ENCODE measurements around the gene DLGAP3.

DLGAP3 gene

GRCh38 chr1:34914958-34915357, 14.5 kb downstream of the DLGAP3 start:
- Histone ChIP-seq H3K27ac (ENCODE audit: low read length) (no peak overlapping the region), H3K36me3 (ENCODE audit: control insufficient read depth in 1 of 2, insufficient read depth in 2 of 2, low read length in 2 of 2) (no peaks in the 10 kb centered on the region), H3K9me3 (ENCODE audit: control insufficient read depth in 1 of 2, low read length in 2 of 2) (no peaks in the 10 kb centered on the region), H3K4me3 (ENCODE audit: low read depth in 1 of 2, low read length in 2 of 2) (no peak overlapping the region), H3K4me1 (ENCODE audit: control insufficient read depth in 1 of 2, insufficient read depth in 2 of 2, low read length in 2 of 2) (no peaks in the 10 kb centered on the region), H3K27me3 (ENCODE audit: low read depth, low read length) (no peaks in the 10 kb centered on the region)

- H3K27ac ChIP-seq (ENCODE audit: low read length) = no peak overlapping the region
These were observed 18.0 kb downstream of the DLGAP3 start for GRCh38 chr1:34911465-34911864.

GRCh38 chr1:34910425-34910824, 19.0 kb downstream of the DLGAP3 start:
- Histone ChIP-seq H3K4me3 (ENCODE audit: low read depth in 1 of 2, low read length in 2 of 2) (no peak overlapping the region), H3K27me3 (ENCODE audit: low read depth, low read length) (no peaks in the 10 kb centered on the region), H3K27ac (ENCODE audit: low read length) (no peak overlapping the region), H3K9me3 (ENCODE audit: control insufficient read depth in 1 of 2, low read length in 2 of 2) (no peaks in the 10 kb centered on the region), H3K36me3 (ENCODE audit: control insufficient read depth in 1 of 2, insufficient read depth in 2 of 2, low read length in 2 of 2) (no peaks in the 10 kb centered on the region), H3K4me1 (ENCODE audit: control insufficient read depth in 1 of 2, insufficient read depth in 2 of 2, low read length in 2 of 2) (no peaks in the 10 kb centered on the region)

More at GRCh38 chr1:34911465-34911864, 18.0 kb downstream of the DLGAP3 start:
- H3K9me3 ChIP-seq (ENCODE audit: control insufficient read depth in 1 of 2, low read length in 2 of 2) = no peaks in the 10 kb centered on the region
- H3K4me3 ChIP-seq (ENCODE audit: low read depth in 1 of 2, low read length in 2 of 2) = no peak overlapping the region
- no peaks in the 10 kb centered on the region for H3K36me3 ChIP-seq (ENCODE audit: control insufficient read depth in 1 of 2, insufficient read depth in 2 of 2, low read length in 2 of 2)
- H3K27me3 ChIP-seq (ENCODE audit: low read depth, low read length) = no peaks in the 10 kb centered on the region
- H3K4me1 ChIP-seq (ENCODE audit: control insufficient read depth in 1 of 2, insufficient read depth in 2 of 2, low read length in 2 of 2) = no peaks in the 10 kb centered on the region

GRCh38 chr1:34908369-34908768, 21.1 kb downstream of the DLGAP3 start:
- Histone ChIP-seq H3K4me3 (ENCODE audit: low read depth in 1 of 2, low read length in 2 of 2) (no peak overlapping the region), H3K27ac (ENCODE audit: low read length) (no peak overlapping the region), H3K36me3 (ENCODE audit: control insufficient read depth in 1 of 2, insufficient read depth in 2 of 2, low read length in 2 of 2) (no peaks in the 10 kb centered on the region), H3K27me3 (ENCODE audit: low read depth, low read length) (no peaks in the 10 kb centered on the region), H3K4me1 (ENCODE audit: control insufficient read depth in 1 of 2, insufficient read depth in 2 of 2, low read length in 2 of 2) (no peaks in the 10 kb centered on the region), H3K9me3 (ENCODE audit: control insufficient read depth in 1 of 2, low read length in 2 of 2) (no peaks in the 10 kb centered on the region)

GRCh38 chr1:34907487-34908090, 21.9 kb downstream of the DLGAP3 start:
- no peak overlapping the region for H3K27ac ChIP-seq (ENCODE audit: low read length)
- no peak overlapping the region for H3K4me3 ChIP-seq (ENCODE audit: low read depth in 1 of 2, low read length in 2 of 2)

GRCh38 chr1:34906756-34907155, 22.7 kb downstream of the DLGAP3 start:
- Histone ChIP-seq H3K4me3 (ENCODE audit: low read depth in 1 of 2, low read length in 2 of 2) (no peak overlapping the region), H3K36me3 (ENCODE audit: control insufficient read depth in 1 of 2, insufficient read depth in 2 of 2, low read length in 2 of 2) (no peaks in the 10 kb centered on the region), H3K27me3 (ENCODE audit: low read depth, low read length) (no peaks in the 10 kb centered on the region), H3K4me1 (ENCODE audit: control insufficient read depth in 1 of 2, insufficient read depth in 2 of 2, low read length in 2 of 2) (no peaks in the 10 kb centered on the region), H3K27ac (ENCODE audit: low read length) (no peak overlapping the region), H3K9me3 (ENCODE audit: control insufficient read depth in 1 of 2, low read length in 2 of 2) (no peaks in the 10 kb centered on the region)

More at GRCh38 chr1:34907487-34908090, 21.9 kb downstream of the DLGAP3 start:
- H3K36me3 ChIP-seq (ENCODE audit: control insufficient read depth in 1 of 2, insufficient read depth in 2 of 2, low read length in 2 of 2) = no peaks in the 10 kb centered on the region
- no peaks in the 10 kb centered on the region for H3K27me3 ChIP-seq (ENCODE audit: low read depth, low read length)
- no peaks in the 10 kb centered on the region for H3K4me1 ChIP-seq (ENCODE audit: control insufficient read depth in 1 of 2, insufficient read depth in 2 of 2, low read length in 2 of 2)
- H3K9me3 ChIP-seq (ENCODE audit: control insufficient read depth in 1 of 2, low read length in 2 of 2) = no peaks in the 10 kb centered on the region

- H3K36me3 ChIP-seq (ENCODE audit: control insufficient read depth in 1 of 2, insufficient read depth in 2 of 2, low read length in 2 of 2) = no peaks in the 10 kb centered on the region
- no peaks in the 10 kb centered on the region for H3K4me1 ChIP-seq (ENCODE audit: control insufficient read depth in 1 of 2, insufficient read depth in 2 of 2, low read length in 2 of 2)
- H3K9me3 ChIP-seq (ENCODE audit: control insufficient read depth in 1 of 2, low read length in 2 of 2) = no peaks in the 10 kb centered on the region
- no peaks in the 10 kb centered on the region for H3K27me3 ChIP-seq (ENCODE audit: low read depth, low read length)
- no peak overlapping the region for H3K27ac ChIP-seq (ENCODE audit: low read length)
- no peak overlapping the region for H3K4me3 ChIP-seq (ENCODE audit: low read depth in 1 of 2, low read length in 2 of 2)
These were observed 23.2 kb downstream of the DLGAP3 start for GRCh38 chr1:34906222-34906621.

- Histone ChIP-seq H3K4me1 (ENCODE audit: control insufficient read depth in 1 of 2, insufficient read depth in 2 of 2, low read length in 2 of 2) (no peaks in the 10 kb centered on the region), H3K9me3 (ENCODE audit: control insufficient read depth in 1 of 2, low read length in 2 of 2) (no peaks in the 10 kb centered on the region), H3K27ac (ENCODE audit: low read length) (no peak overlapping the region), H3K4me3 (ENCODE audit: low read depth in 1 of 2, low read length in 2 of 2) (no peak overlapping the region), H3K36me3 (ENCODE audit: control insufficient read depth in 1 of 2, insufficient read depth in 2 of 2, low read length in 2 of 2) (no peaks in the 10 kb centered on the region), H3K27me3 (ENCODE audit: low read depth, low read length) (no peaks in the 10 kb centered on the region)
These were observed 24.4 kb downstream of the DLGAP3 start for GRCh38 chr1:34905098-34905459.

GRCh38 chr1:34904236-34905097, 25.0 kb downstream of the DLGAP3 start:
- Histone ChIP-seq H3K27me3 (ENCODE audit: low read depth, low read length) (no peaks in the 10 kb centered on the region), H3K4me3 (ENCODE audit: low read depth in 1 of 2, low read length in 2 of 2) (no peak overlapping the region), H3K36me3 (ENCODE audit: control insufficient read depth in 1 of 2, insufficient read depth in 2 of 2, low read length in 2 of 2) (no peaks in the 10 kb centered on the region), H3K27ac (ENCODE audit: low read length) (no peak overlapping the region), H3K9me3 (ENCODE audit: control insufficient read depth in 1 of 2, low read length in 2 of 2) (no peaks in the 10 kb centered on the region), H3K4me1 (ENCODE audit: control insufficient read depth in 1 of 2, insufficient read depth in 2 of 2, low read length in 2 of 2) (no peaks in the 10 kb centered on the region)

- no peaks in the 10 kb centered on the region for H3K9me3 ChIP-seq (ENCODE audit: control insufficient read depth in 1 of 2, low read length in 2 of 2)
- no peaks in the 10 kb centered on the region for H3K4me1 ChIP-seq (ENCODE audit: control insufficient read depth in 1 of 2, insufficient read depth in 2 of 2, low read length in 2 of 2)
- no peak overlapping the region for H3K4me3 ChIP-seq (ENCODE audit: low read depth in 1 of 2, low read length in 2 of 2)
- H3K27ac ChIP-seq (ENCODE audit: low read length) = no peak overlapping the region
- no peaks in the 10 kb centered on the region for H3K27me3 ChIP-seq (ENCODE audit: low read depth, low read length)
- no peaks in the 10 kb centered on the region for H3K36me3 ChIP-seq (ENCODE audit: control insufficient read depth in 1 of 2, insufficient read depth in 2 of 2, low read length in 2 of 2)
These were observed 27.5 kb downstream of the DLGAP3 start for GRCh38 chr1:34901919-34902318.

- no peak overlapping the region for H3K4me3 ChIP-seq (ENCODE audit: low read depth in 1 of 2, low read length in 2 of 2)
- H3K36me3 ChIP-seq (ENCODE audit: control insufficient read depth in 1 of 2, insufficient read depth in 2 of 2, low read length in 2 of 2) = no peaks in the 10 kb centered on the region
- H3K9me3 ChIP-seq (ENCODE audit: control insufficient read depth in 1 of 2, low read length in 2 of 2) = no peaks in the 10 kb centered on the region
- H3K4me1 ChIP-seq (ENCODE audit: control insufficient read depth in 1 of 2, insufficient read depth in 2 of 2, low read length in 2 of 2) = no peaks in the 10 kb centered on the region
- no peaks in the 10 kb centered on the region for H3K27me3 ChIP-seq (ENCODE audit: low read depth, low read length)
- no peak overlapping the region for H3K27ac ChIP-seq (ENCODE audit: low read length)
These were observed 28.5 kb downstream of the DLGAP3 start for GRCh38 chr1:34900775-34901502.

All from muscle layer of duodenum (tissue), 2 donors.